ENCODE data around the gene LARP1. TPM values are rescaled to one million over a fixed set of nuclear protein-coding genes. Genes with fewer than 3 reads are reported as not detected.
A peak's percentile ranks its signal among the peaks of the same experiment; 100 is the strongest.

LARP1 gene
- total and polyA plus RNA-seq, 2 experiments from 2014 or later: 133 to 302 TPM

- no peak for ATAC-seq
- TF ChIP-seq POLR2AphosphoS5 (IDR thresholded peaks at IDR 0.05; ENCODE audit: low read depth) (no peak), ZNF331 (CRISPR knock-in tag; IDR thresholded peaks at IDR 0.05; ENCODE audit: low read depth) (no peak), EZH2 (IDR thresholded peaks at IDR 0.05; ENCODE audit: low read depth, unreplicated experiment) (no peak), NANOG (IDR thresholded peaks at IDR 0.05; ENCODE audit: borderline replicate concordance) (no peak), REST (IDR thresholded peaks at IDR 0.05; ENCODE audit: unreplicated experiment) (no peak), ETS1 (IDR thresholded peaks at IDR 0.05) (no peak), ZNF114 (CRISPR knock-in tag; IDR thresholded peaks at IDR 0.05) (no peak), ZNF462 (CRISPR knock-in tag; IDR thresholded peaks at IDR 0.05) (no peak), CREB1 (CRISPR knock-in tag; IDR thresholded peaks at IDR 0.05; ENCODE audit: low read depth) (no peak), CTCF (conservative IDR thresholded peaks at IDR 0.05; ENCODE audit: low read depth in 2 of 2) (no peak)
- Histone ChIP-seq H3K27ac (ENCODE audit: low read depth) (no peak overlapping the region), H3K4me2 (no peak overlapping the region), H3K79me2 (replicated peaks; ENCODE audit: insufficient read depth) (peaks cover 10% of the 10 kb centered on the region; the same call in 1 of the 2 replicates), H3K4me3 (no peak overlapping the region), H4K20me1 (replicated peaks; ENCODE audit: insufficient read depth) (no peaks in the 10 kb centered on the region; the same call in 1 of the 2 replicates), H2AFZ (no peak overlapping the region), H3K4me1 (ENCODE audit: insufficient read depth) (peaks cover 21% of the 10 kb centered on the region; the same call in 1 of the 2 replicates), H3K9me2 (ENCODE audit: insufficient read depth) (no peaks in the 10 kb centered on the region), H3K36me3 (ENCODE audit: insufficient read depth) (no peaks in the 10 kb centered on the region), H3F3A (replicated peaks; ENCODE audit: low read depth) (no peaks in the 10 kb centered on the region), H3K27me3 (ENCODE audit: insufficient read depth) (no peaks in the 10 kb centered on the region)
- Mint-ChIP-seq H3K27me3 (ENCODE audit: insufficient read depth, low read depth, poor library complexity) (peaks cover 2% of the 10 kb centered on the region), H3K27ac (peak overlapping the region; percentile 59; the same call in 1 of the 2 replicates), H3K36me3 (ENCODE audit: low read depth) (peaks cover 3% of the 10 kb centered on the region; the same call in 2 of the 3 replicates), H3K9me3 (no peaks in the 10 kb centered on the region), H3K4me3 (no peak overlapping the region), H3K4me1 (peaks cover 18% of the 10 kb centered on the region)
- DNase-seq (ENCODE audit: low spot score): no peak
Observed at GRCh38 chr5:154734370-154735248, 20.6 kb upstream of the LARP1 start.

Data from GM23338 (cell line).